ENCODE measurements around the gene WDR86. TPM values are rescaled to one million over a fixed set of nuclear protein-coding genes. Genes with fewer than 3 reads are reported as not detected.

WDR86 gene
- total RNA-seq, 1 experiment from 2014 or later: 24.4 TPM

DNA sequence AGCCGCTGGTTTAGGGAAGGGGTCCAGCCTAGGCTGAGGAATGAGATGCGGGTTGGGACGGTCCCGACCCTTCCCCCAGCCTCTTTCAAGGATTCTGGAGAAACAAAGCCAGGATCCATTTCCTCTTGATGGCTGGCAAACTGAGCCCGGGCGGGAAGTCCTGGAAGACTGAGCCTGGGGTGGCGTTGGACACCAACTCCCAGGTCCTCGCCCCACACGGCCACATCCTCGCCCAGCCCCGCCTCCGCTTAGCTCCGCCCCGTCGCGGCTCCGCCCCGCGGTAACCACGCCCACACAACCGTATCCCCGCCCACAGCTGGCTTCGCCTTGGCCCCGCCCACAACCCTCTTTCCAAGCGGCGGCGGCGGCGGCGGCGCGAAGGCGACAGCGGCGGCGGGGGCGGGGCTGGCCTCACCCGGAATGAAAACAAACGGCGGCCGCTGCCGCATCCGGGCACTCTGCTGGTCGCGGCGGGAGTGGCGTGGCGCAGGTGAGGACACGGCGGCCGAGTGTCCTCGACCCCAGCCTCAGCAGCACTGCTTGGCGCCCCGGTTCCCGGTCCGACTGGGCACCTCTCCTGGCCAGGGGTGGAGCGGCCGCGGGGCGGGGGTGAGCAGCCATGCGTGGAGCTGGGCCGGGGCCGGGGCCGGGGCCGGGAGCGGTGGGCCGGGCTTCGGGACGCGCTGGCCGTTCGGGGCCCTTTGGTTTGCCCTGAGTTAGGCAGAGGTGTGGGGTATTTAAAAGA, 68.3 kb downstream of the WDR86 start, which contains the start of gene NUB1 (continued):
- TF ChIP-seq, protein P1, sequence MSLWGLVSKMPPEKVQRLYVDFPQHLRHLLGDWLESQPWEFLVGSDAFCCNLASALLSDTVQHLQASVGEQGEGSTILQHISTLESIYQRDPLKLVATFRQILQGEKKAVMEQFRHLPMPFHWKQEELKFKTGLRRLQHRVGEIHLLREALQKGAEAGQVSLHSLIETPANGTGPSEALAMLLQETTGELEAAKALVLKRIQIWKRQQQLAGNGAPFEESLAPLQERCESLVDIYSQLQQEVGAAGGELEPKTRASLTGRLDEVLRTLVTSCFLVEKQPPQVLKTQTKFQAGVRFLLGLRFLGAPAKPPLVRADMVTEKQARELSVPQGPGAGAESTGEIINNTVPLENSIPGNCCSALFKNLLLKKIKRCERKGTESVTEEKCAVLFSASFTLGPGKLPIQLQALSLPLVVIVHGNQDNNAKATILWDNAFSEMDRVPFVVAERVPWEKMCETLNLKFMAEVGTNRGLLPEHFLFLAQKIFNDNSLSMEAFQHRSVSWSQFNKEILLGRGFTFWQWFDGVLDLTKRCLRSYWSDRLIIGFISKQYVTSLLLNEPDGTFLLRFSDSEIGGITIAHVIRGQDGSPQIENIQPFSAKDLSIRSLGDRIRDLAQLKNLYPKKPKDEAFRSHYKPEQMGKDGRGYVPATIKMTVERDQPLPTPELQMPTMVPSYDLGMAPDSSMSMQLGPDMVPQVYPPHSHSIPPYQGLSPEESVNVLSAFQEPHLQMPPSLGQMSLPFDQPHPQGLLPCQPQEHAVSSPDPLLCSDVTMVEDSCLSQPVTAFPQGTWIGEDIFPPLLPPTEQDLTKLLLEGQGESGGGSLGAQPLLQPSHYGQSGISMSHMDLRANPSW (CRISPR knock-in tag; conservative IDR thresholded peaks at IDR 0.05; ENCODE audit: low read depth): no peak
- TF ChIP-seq, protein P2, sequence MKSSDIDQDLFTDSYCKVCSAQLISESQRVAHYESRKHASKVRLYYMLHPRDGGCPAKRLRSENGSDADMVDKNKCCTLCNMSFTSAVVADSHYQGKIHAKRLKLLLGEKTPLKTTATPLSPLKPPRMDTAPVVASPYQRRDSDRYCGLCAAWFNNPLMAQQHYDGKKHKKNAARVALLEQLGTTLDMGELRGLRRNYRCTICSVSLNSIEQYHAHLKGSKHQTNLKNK (CRISPR knock-in tag; IDR thresholded peaks at IDR 0.05): no peak
- TF ChIP-seq, protein P3, sequence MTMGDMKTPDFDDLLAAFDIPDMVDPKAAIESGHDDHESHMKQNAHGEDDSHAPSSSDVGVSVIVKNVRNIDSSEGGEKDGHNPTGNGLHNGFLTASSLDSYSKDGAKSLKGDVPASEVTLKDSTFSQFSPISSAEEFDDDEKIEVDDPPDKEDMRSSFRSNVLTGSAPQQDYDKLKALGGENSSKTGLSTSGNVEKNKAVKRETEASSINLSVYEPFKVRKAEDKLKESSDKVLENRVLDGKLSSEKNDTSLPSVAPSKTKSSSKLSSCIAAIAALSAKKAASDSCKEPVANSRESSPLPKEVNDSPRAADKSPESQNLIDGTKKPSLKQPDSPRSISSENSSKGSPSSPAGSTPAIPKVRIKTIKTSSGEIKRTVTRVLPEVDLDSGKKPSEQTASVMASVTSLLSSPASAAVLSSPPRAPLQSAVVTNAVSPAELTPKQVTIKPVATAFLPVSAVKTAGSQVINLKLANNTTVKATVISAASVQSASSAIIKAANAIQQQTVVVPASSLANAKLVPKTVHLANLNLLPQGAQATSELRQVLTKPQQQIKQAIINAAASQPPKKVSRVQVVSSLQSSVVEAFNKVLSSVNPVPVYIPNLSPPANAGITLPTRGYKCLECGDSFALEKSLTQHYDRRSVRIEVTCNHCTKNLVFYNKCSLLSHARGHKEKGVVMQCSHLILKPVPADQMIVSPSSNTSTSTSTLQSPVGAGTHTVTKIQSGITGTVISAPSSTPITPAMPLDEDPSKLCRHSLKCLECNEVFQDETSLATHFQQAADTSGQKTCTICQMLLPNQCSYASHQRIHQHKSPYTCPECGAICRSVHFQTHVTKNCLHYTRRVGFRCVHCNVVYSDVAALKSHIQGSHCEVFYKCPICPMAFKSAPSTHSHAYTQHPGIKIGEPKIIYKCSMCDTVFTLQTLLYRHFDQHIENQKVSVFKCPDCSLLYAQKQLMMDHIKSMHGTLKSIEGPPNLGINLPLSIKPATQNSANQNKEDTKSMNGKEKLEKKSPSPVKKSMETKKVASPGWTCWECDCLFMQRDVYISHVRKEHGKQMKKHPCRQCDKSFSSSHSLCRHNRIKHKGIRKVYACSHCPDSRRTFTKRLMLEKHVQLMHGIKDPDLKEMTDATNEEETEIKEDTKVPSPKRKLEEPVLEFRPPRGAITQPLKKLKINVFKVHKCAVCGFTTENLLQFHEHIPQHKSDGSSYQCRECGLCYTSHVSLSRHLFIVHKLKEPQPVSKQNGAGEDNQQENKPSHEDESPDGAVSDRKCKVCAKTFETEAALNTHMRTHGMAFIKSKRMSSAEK (CRISPR knock-in tag; IDR thresholded peaks at IDR 0.05; ENCODE audit: borderline replicate concordance): no peak
- TF ChIP-seq NR3C1 (CRISPR knock-in tag; conservative IDR thresholded peaks at IDR 0.05; ENCODE audit: low read depth) (no peak), GTF2I (CRISPR knock-in tag; conservative IDR thresholded peaks at IDR 0.05) (no peak), ATF1 (CRISPR knock-in tag; IDR thresholded peaks at IDR 0.05) (no peak), SP1 (CRISPR knock-in tag; conservative IDR thresholded peaks at IDR 0.05) (peak; percentile 99), RORB (CRISPR knock-in tag; IDR thresholded peaks at IDR 0.05) (no peak), SMAD3 (CRISPR knock-in tag; IDR thresholded peaks at IDR 0.05; ENCODE audit: borderline replicate concordance) (peak; percentile 12; the same call in 1 of the 2 replicates)
- TF ChIP-seq, protein P4, sequence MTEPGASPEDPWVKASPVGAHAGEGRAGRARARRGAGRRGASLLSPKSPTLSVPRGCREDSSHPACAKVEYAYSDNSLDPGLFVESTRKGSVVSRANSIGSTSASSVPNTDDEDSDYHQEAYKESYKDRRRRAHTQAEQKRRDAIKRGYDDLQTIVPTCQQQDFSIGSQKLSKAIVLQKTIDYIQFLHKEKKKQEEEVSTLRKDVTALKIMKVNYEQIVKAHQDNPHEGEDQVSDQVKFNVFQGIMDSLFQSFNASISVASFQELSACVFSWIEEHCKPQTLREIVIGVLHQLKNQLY (CRISPR knock-in tag; IDR thresholded peaks at IDR 0.05): no peak
- TF ChIP-seq, protein P5, sequence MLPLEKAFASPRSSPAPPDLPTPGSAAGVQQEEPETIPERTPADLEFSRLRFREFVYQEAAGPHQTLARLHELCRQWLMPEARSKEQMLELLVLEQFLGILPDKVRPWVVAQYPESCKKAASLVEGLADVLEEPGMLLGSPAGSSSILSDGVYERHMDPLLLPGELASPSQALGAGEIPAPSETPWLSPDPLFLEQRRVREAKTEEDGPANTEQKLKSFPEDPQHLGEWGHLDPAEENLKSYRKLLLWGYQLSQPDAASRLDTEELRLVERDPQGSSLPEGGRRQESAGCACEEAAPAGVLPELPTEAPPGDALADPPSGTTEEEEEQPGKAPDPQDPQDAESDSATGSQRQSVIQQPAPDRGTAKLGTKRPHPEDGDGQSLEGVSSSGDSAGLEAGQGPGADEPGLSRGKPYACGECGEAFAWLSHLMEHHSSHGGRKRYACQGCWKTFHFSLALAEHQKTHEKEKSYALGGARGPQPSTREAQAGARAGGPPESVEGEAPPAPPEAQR (CRISPR knock-in tag; IDR thresholded peaks at IDR 0.05): no peak
- TF ChIP-seq, protein P6, sequence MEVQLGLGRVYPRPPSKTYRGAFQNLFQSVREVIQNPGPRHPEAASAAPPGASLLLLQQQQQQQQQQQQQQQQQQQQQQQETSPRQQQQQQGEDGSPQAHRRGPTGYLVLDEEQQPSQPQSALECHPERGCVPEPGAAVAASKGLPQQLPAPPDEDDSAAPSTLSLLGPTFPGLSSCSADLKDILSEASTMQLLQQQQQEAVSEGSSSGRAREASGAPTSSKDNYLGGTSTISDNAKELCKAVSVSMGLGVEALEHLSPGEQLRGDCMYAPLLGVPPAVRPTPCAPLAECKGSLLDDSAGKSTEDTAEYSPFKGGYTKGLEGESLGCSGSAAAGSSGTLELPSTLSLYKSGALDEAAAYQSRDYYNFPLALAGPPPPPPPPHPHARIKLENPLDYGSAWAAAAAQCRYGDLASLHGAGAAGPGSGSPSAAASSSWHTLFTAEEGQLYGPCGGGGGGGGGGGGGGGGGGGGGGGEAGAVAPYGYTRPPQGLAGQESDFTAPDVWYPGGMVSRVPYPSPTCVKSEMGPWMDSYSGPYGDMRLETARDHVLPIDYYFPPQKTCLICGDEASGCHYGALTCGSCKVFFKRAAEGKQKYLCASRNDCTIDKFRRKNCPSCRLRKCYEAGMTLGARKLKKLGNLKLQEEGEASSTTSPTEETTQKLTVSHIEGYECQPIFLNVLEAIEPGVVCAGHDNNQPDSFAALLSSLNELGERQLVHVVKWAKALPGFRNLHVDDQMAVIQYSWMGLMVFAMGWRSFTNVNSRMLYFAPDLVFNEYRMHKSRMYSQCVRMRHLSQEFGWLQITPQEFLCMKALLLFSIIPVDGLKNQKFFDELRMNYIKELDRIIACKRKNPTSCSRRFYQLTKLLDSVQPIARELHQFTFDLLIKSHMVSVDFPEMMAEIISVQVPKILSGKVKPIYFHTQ (CRISPR knock-in tag; IDR thresholded peaks at IDR 0.05): no peak
- TF ChIP-seq, protein P7, sequence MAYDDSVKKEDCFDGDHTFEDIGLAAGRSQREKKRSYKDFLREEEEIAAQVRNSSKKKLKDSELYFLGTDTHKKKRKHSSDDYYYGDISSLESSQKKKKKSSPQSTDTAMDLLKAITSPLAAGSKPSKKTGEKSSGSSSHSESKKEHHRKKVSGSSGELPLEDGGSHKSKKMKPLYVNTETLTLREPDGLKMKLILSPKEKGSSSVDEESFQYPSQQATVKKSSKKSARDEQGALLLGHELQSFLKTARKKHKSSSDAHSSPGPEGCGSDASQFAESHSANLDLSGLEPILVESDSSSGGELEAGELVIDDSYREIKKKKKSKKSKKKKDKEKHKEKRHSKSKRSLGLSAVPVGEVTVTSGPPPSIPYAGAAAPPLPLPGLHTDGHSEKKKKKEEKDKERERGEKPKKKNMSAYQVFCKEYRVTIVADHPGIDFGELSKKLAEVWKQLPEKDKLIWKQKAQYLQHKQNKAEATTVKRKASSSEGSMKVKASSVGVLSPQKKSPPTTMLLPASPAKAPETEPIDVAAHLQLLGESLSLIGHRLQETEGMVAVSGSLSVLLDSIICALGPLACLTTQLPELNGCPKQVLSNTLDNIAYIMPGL (CRISPR knock-in tag; IDR thresholded peaks at IDR 0.05): peak; percentile 83; the same call in 1 of the 2 replicates
- TF ChIP-seq, protein P8, sequence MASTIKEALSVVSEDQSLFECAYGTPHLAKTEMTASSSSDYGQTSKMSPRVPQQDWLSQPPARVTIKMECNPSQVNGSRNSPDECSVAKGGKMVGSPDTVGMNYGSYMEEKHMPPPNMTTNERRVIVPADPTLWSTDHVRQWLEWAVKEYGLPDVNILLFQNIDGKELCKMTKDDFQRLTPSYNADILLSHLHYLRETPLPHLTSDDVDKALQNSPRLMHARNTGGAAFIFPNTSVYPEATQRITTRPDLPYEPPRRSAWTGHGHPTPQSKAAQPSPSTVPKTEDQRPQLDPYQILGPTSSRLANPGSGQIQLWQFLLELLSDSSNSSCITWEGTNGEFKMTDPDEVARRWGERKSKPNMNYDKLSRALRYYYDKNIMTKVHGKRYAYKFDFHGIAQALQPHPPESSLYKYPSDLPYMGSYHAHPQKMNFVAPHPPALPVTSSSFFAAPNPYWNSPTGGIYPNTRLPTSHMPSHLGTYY (CRISPR knock-in tag; IDR thresholded peaks at IDR 0.05): no peak
- TF ChIP-seq, protein P9, sequence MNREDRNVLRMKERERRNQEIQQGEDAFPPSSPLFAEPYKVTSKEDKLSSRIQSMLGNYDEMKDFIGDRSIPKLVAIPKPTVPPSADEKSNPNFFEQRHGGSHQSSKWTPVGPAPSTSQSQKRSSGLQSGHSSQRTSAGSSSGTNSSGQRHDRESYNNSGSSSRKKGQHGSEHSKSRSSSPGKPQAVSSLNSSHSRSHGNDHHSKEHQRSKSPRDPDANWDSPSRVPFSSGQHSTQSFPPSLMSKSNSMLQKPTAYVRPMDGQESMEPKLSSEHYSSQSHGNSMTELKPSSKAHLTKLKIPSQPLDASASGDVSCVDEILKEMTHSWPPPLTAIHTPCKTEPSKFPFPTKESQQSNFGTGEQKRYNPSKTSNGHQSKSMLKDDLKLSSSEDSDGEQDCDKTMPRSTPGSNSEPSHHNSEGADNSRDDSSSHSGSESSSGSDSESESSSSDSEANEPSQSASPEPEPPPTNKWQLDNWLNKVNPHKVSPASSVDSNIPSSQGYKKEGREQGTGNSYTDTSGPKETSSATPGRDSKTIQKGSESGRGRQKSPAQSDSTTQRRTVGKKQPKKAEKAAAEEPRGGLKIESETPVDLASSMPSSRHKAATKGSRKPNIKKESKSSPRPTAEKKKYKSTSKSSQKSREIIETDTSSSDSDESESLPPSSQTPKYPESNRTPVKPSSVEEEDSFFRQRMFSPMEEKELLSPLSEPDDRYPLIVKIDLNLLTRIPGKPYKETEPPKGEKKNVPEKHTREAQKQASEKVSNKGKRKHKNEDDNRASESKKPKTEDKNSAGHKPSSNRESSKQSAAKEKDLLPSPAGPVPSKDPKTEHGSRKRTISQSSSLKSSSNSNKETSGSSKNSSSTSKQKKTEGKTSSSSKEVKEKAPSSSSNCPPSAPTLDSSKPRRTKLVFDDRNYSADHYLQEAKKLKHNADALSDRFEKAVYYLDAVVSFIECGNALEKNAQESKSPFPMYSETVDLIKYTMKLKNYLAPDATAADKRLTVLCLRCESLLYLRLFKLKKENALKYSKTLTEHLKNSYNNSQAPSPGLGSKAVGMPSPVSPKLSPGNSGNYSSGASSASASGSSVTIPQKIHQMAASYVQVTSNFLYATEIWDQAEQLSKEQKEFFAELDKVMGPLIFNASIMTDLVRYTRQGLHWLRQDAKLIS (CRISPR knock-in tag; IDR thresholded peaks at IDR 0.05; ENCODE audit: borderline replicate concordance): no peak
- TF ChIP-seq, protein P10, sequence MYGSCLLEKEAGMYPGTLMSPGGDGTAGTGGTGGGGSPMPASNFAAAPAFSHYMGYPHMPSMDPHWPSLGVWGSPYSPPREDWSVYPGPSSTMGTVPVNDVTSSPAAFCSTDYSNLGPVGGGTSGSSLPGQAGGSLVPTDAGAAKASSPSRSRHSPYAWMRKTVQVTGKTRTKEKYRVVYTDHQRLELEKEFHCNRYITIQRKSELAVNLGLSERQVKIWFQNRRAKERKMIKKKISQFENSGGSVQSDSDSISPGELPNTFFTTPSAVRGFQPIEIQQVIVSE (CRISPR knock-in tag; IDR thresholded peaks at IDR 0.05; ENCODE audit: borderline replicate concordance): no peak
